Measurements from ENCODE around the gene NHS.

The NHS gene

DNA sequence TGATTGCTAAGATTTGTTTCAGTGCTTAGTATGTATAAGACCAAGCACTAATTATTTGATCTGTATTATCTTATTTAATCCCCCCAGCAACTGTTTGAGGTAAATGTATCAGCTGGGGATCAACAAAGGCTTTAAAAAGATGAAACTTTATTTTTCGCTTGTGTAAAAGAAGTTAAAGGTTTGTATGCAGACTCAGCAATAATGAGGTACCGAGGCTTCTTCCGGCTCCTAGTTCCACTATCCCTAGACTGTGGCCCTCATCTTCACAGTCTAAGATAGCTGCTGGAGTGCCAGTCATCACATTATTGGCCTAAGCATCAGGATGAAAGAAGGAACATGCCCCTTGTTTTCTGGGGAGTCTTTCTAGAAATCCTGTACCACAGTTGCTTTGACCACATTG lies 256.6 kb downstream of the NHS start:
- DNase-seq = no peak

DNA sequence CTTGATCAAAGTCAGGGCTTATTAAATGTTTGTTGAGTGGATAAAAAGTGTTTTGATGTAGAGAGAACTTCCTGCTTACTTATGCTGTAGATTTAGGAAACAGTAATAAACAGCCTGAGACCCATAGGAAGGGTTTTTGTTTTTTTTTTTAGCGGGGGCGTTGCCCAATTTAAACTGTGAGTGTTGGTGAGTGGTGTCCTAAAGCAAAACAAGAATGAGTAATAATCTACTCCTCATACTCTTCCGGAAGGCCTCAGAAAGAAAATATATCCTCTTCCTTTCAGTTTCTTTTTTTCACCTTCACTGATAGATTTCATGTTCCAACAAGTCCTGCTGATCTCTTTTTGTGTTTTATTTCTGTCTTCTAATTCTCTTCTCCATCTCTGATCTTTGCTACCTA lies 257.9 kb downstream of the NHS start:
- no peak for DNase-seq

DNA sequence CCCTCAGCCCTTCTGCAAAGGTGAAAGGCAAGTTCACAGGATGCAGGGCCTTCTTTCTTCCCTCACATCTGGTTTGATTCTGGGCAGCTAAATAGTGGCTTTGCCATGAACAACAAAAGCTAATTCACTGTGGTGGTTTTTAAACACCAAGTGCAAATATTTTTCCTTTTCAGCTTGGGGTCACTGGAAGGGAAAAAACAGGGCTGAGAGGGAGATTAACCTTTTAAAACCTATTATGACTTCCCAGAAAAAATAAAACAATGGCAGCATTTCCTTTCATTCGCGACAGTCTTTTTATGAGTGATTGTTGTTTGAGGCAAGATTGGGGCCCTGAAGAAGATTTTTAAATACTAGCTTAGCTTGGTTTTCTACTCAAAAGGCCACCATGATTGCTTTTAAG lies 258.5 kb downstream of the NHS start:
- no peak for DNase-seq

DNA sequence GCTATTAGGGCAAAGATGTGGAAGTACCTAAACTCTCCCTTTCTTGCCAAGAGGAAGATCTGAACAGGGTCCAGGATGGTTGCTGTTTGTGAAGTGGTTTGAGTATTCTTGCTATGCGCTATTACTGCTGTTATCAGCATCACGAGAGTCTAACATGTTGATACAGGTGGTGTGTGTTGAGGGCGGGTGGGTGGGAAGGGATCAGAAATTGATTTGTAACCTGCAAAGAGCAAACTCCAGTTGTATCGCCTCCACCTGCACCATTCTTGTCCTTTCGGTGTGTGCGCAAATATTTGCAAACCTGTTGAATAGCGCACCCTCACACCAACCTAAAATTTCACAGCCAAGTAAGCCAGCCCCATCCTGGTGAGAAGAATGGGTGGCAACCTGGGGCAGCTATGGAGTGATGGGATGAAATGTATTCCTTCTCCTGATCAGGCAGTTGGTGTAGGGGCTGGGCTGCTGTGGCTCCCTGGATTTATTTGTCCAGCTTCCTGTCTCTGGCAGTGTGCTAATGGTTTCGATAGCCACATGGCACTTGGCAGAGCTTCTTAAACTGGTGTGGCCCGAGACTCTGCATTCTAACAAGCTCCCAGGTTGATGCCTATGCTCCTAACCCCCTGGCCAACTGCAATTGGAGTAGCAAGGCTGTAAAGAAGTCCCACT lies 259.7 kb downstream of the NHS start:
- DNase-seq = peak; percentile 39 to 61

DNA sequence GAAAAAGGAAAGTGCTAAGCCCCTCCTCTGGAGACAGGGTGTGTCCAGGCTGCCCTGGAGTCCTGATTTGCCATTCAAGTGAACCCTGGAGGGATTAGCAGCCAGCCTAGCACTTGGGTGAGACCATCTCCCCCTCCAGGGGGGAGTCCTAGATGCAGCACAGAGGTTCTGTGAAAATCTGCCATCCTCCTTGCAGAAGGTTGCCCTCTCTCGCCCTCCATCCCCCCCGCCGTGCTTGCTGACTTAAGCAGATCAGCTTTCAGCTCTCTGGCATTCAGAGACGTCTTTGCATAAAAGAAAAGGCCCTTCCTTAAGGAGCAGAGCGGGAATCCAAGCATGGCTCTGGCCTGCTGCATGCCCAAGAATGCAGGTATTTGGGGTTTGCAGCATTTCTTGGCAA lies 260.2 kb downstream of the NHS start:
- peak; percentile 39 to 61 for DNase-seq

DNA sequence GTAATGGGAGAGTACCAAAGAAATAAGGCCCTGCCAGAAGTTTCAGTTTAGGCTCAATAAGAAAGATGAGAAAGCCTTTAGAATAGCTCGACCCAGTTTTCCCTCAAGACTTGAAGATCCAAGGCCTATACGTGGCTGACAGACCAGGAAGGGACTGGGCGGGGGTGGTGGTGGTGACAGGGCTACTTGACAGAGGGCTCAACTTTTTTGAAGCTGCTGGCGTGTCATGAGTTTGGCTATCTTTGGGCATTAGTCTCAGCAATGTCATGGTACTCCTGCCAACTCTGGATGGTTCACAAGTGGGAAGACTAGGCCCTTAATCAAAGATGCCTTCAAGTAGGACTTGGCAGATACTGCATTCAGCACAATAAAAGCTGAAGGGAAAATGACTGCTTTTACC lies 262.2 kb downstream of the NHS start:
- DNase-seq = no peak

DNA sequence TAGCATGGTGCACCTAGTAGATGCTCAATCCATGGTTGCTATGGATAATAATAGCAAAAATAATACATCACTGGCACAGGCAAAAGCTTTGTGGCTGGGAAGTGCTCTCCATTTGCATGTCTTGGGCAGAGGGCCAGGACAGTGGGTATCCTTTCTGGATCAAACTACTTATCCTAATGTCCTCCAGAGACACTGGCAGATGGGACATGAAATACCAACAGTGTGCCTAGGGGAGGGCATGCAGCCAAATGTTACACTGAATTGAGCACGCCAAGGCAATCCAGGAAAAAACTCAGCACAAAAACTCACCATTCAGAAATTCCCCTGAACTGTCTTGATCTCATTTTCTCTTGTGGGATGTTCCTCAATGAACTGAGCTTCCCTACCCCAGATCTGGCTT lies 263.7 kb downstream of the NHS start:
- DNase-seq = no peak

DNA sequence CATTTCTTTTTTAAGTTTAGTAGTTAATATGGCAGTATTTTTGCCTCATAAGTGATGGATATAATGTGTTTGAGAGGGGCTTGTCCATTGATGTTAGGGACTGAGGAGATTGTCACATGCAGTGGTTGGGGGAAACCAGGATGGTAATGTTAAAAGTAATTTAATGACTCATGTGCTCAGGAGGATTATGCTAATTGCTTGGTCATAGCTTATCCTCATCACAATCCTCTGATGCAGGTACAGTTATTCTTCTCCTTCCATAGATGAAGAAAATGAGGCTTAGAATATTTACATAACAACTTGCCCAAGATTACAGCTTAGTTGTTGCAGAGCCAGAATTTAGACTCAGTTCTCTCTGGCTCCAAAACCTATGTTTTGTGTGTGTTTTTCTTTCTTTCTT lies 267.9 kb downstream of the NHS start:
- no peak for DNase-seq

DNA sequence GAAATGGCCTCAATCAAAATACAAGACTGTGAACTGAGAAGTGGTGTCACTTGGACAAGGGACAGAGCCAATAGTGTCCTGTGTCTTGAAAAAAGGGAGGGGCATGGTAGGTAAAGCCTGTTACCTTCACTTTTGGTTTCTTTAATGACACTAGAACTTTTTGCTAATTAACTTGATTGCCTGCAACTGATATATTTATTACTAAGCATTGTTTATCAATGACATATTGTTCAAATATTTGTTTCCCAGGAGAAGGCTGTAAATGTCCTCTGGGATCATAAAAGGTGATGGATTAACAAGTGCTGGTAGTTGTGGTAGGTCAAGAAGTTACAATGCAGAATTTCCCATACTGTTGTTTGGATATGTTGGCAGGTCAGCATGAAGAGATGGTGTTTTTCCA lies 268.5 kb downstream of the NHS start:
- DNase-seq = no peak

DNA sequence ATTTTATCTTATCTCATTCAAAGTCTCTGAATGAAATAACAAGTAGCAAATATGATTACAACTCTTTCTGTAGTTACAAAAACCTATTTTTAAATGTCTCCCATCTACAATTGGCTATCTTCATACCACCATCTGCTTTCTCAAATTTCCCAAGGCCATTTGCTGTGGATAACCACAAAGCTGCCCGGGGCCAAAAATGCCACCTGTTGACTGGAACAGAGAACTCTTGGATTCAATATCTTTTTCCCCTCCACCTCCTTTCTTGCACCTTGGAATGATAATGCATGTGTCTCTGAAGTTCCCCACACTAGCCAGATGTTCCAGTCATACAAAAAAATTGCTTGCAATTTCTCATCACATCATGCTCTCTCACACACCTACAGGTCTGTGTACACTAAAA lies 269.0 kb downstream of the NHS start:
- no peak for DNase-seq

DNA sequence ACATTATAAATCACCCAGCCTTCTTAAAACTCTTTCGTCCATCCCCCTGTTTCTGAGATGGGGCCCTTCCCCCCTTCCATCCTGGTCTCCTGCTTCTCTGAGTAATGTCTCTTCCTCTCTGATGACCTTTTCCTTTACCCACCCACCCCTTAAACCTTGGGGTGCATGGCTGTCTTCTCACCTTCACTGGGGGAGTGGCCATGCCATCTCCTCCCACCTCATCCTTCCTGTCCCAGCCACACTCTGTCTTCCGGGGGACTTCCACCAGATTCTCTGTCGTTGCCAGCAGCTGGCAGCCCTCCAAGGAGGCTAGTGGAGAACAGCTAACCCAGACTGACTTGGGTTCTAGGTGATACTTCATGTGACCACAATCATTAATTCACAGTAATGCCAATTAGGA lies 279.1 kb downstream of the NHS start:
- no peak for DNase-seq

DNA sequence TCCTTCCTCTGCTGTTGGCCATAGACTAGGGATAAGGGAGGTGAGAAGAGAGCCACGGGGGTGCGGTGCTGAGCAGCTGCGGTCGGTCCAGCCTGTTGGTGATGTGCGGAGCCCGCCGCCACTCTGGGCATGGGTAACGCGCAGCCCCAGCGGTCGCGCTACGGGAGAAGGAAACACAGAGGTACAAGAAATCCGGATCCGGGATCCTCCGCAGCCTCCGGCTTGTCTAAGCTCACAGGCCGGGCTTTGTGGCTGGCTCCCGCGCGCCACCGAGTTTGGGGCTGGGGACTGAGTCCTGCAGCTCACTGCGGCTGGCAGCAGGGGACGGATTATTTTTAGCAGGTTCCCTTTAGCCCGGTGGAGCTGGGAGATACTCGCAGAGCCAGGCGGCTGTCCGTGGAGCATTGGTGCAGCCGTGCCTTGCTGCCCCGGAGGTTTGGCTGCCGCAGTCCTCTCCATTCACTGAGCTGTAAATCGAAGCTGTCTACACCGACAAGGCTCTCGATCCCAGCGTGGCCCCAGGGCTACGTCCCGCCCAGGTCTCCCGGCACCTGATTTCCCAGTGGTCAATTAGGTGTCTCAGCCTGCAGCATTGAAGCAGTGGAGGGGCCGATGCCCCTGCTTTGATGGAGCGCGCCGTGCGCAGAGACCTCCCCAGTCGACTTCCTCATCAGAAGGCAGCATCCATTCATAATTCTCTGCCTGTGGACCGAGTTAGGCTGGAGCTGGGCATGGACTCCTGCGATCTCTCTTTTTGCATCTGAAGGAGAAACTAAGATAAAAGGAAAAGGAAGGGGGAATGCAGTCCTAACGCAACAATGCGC lies 280.4 kb downstream of the NHS start:
- DNase-seq = no peak

DNA sequence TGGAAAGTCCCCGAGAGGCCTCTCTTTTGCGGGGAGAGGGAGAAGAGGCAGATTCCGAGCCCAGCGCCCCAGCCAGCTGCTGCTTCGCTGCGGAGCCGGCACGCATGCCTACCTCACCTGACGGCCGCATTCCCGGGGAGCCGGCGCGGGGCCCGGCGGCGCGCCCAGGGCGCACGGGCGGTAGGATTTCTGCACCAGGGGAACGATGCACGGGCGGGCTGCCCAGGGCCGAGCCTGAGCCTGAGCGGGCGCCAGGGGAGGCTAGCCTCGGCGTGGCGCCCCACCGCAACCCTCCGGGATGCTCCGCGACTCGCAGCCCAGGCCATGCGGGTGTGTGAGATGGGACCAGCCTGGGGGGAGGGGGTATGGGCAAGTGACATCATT lies 281.0 kb downstream of the NHS start:
- no peak for DNase-seq

DNA sequence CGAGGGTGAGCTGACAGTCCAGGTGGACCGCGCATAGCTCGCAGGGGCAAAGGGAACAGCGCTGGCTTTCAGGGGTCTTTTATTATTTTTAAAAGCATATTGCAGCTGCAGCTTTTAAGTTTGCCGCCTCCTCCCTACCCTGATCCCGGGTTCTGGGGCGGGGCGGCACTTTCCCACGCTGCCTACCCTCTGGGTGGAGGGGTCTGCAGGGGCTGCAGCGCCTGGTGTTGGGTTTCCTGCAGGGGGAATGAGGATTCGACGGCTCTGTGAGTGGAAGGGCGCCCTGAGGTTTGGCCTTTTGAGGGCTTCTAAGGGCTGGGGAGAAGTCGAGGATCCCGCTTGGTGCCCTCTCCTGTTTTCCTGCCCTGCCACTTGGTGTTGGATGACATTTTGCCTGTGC lies 281.6 kb downstream of the NHS start:
- DNase-seq = no peak

DNA sequence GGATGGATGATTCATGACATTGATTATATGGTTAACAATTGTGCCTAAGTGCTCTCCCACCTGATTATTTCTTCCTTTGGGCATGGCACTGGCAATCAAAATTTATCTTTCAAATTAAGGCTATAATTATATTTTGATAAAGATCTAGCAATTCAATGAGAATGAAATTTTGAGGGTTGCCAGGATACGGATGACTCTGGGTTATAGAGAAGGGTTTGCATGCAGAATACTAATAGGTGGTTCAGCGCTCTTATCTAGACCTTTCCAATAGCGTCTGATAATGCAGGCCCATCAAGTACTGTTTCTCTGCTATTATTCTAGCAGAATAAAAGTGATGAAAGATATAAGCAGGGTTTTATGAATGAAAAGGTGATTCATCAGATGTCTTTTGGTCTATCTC lies 287.4 kb downstream of the NHS start:
- no peak for DNase-seq

DNA sequence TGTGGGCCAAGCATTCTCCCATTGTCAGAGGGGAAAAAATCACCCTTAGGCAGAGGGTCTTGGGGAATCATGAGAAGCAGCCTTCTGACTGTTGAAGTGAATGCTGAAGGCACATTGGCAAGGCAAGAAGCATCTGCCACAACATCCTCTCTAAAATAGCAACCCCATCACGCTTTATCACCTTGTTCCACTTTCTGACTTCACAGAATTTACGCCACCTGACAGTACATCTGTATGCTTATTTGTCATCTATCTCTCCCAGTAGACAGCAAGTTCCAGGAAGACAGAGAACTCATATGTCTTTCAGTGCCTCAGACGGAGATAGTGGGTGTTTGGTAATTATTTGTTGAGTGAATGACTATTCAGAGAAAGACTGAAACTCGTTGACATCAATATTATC lies 293.9 kb downstream of the NHS start:
- no peak for DNase-seq

DNA sequence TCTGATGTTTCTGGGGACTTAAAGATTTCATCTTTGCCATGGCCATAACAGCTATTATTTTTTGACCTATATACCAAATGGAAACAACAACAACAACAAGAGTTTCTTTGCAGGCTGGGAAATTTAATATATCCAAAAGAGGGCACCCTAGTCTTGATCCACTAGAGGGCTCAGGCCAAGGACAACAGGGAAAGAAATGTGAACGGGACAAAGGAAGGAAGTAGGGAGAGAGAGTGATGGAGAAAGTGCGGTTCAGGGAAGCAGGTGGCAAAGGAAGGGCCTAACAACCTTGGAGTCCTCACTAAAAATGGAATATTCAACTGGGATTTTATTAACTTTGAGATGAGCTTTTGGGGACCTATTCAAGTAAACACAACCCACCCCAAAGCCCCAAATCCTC lies 294.5 kb downstream of the NHS start:
- no peak for DNase-seq

DNA sequence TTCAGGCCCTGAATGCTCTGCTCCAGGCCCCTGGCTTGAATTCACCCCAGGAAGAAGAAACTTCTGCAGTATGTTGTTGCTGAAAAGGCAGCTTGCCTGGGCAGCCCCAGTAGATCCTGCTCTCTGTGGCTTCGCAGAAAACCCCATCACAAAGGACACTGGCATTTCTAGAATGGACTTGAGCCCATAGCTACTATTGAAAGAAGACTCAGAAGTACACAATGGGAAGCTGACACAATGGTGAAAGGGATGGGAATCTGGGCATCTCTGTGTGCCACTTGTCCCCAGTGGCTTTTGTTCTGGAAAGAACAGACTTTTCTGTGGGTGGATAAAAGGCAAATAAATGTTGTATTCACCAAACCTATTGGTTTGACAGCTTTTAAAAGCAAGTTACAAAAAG lies 294.9 kb downstream of the NHS start:
- DNase-seq = no peak

DNA sequence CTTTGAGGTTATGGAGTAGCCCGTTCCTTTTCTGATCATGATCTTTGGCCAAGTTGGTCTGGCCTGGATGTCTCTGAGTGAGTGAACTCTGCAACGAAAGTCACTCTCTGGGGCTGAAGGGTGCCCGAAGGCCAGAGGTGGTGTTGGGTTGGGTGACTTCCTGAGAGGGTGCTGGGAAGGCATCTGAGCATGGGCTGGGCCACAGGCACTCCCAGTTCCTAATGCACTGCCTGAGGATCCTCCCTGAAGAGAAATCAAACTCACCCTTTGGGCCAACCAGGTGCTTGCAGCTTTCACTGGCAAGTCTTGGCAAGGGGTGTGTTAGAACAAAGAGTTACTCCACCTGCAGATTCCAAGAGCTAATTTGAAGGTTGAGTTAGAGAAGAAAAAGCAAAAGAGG lies 295.9 kb downstream of the NHS start:
- no peak for DNase-seq

DNA sequence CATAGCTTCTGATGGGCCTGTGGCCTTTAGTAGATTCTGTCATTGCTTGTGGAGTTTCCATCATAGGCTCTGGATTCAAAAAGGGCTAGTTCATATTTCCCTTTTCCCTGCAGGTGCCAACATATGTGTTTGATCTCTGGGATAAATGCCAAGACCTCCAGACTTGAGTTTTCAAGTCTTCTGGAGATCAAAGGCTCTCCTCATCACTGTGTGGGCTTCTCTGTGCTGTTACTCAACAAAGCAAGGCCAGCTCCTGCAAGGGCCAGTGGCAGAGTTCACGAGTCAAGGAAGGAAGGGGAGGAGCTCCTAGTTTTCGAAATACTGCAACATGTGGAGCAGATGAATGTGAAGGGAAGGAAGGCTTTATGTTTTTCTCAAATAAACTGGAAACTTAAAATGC lies 299.6 kb downstream of the NHS start:
- DNase-seq = no peak

DNA sequence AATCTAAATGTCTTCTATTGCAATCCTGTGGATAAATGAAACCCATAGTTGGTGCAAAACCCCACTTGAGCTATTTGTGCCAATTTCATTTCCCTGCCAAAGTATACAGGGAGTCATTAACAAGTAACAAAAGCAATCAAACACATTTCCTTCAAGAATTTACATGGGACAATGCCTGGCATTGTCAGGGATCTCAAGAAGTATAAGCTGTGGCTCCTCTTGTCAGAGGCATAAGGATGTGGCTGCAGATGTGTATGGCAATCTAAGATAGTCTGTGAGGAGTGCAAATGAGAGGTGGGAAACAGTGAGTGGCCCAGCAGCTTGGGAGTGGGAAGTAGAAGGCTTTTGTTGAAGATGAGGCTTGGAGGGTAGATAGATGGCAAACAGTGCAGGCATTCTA lies 304.3 kb downstream of the NHS start:
- DNase-seq = no peak

DNA sequence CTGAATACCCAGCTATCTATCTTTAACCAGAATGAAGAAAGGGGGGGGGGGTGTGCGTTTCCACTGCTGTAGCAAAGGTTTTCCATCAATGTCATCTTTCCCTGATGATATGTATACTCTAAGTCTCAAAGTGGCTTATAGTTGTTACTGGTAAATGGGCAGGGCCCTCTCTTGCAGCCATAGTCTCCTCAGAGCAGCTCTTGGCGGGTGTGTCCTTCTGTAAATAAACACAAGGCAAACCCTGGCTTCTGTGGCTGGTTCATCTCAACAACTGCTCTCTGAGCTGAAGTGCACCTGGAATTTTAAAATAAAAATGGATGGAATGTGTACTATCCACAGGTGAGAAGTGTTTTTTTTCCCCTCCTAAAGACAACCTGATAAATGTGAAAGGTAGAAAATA lies 304.8 kb downstream of the NHS start:
- no peak for DNase-seq

DNA sequence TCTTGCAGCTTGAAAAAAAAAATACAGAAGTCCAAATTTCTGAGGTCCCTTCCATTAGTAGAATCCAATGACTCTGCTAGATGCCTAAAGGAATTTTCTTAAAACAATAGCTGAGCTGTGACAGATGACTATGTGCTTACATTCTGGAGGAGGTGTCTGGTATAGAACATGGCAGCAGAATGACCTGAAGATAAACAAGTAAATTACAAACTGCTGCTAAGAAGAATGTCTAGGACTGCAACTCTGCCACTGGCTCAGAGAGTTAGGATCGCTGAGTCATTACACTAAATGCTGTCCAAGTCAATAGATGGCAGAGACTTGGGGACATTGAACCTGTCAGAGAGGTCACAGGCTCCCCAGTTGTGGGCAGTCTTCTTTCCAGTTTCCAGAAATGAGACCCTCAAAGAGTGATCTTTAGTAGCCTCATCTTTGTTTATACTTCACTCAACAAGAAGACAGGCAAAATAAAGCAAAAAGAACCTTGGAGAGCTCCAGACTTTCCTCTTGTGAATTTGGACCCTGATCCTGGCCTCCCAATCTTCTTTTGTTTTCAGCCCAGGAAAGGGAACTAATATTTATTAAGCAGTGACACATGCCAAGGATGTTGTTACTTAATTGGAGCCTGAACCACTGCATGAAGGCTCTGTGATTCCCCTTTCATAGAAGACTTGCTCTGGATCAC lies 305.9 kb downstream of the NHS start:
- DNase-seq = no peak

DNA sequence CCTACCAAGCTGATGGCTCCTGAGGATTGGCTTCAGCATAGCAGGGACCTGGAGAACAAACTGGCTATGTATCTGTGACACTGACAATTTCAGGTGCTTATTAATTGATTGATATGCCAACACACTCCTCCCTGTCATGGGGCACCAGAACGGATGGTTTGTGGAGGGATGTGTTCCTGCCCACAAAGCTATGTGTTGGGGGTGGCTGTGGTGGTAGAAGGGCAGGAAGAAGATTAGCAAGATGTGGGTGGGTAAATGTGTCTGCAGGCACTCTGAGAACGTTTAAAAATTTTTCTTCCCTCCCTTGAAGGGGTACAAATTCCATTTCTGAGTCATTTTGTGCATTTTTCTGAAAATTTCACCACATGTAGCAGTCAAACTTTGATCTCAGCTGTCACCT lies 307.3 kb downstream of the NHS start:
- DNase-seq = no peak
